ENCODE data around the gene TMEM272.
A peak's percentile ranks its signal among the peaks of the same experiment; 100 is the strongest.

The TMEM272 gene

DNA sequence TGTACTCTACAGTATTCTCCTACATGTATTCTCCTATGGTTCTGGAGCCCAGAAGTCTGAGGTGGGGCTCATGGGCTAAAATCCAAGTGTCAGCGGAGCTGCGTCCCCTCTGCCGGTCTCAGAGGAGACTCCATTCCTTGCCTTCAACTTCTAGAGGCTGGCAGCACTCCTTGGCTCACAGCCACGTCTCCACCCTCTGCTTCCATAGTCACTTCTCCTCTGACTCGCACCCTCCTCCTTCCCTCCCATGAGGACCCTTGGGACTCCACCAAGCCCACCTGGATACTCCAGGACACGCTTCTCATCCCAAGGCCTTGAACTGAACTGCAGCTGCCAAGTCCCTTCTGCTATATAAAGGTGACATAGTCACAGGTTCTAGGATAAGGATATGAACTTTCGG, 68.8 kb downstream of the TMEM272 start:
- no peak for DNase-seq

DNA sequence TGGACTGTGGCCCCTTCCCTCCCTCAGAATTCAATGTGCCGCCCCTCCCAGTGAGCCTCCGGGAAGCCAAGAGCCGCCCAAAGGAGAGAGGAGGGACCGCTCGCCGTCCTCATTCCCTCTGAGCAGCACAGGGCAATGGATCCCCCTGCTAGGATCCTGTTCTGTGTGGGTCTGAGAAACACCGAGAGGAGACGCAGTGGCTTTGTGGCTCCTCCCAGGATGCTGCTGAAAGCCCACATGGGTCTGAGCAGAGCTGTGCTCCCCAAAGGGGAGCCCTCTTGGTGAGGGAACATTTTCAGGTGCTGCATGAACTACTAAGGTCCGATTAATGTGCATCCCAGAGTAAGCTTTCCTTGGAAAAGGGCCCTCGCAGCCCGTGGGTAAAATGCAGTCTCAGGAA, 71.5 kb downstream of the TMEM272 start:
- no peak for DNase-seq

DNA sequence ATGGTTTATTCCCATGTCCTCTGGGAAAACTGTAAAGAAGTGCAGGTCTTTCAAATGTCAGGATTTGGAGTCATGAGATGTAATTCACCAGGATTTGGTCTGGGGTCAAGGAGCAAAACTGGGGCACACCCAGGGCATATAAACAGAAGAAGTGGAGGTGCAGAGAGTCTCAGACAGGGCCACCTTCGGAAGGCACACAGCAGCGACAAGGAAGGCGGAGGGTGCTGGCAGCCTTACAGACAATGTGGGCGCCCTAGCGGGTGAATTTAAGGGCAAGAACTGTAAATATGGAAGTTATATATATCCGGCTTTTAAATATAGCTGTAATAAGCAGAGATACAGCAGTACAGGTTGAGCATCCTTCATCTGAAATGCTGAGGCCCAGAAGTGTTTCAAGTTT, 72.2 kb downstream of the TMEM272 start:
- no peak for DNase-seq

DNA sequence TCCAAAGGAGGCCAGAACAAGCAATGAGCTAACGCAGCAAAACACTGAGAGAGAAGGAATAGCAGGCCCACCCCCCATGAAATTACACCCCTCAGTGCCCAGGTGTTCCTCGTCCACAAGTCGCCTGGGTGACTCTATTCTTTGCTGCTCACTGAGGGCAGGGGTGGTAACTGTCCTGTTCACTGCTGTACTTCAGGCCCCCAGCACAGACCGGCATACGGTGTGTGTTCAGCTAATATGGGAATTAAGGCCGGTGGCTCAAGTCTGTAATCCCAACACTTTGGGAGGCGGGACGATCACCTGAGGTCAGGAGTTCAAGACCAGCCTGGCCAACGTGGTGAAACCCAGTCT, 72.9 kb downstream of the TMEM272 start:
- no peak for DNase-seq

DNA sequence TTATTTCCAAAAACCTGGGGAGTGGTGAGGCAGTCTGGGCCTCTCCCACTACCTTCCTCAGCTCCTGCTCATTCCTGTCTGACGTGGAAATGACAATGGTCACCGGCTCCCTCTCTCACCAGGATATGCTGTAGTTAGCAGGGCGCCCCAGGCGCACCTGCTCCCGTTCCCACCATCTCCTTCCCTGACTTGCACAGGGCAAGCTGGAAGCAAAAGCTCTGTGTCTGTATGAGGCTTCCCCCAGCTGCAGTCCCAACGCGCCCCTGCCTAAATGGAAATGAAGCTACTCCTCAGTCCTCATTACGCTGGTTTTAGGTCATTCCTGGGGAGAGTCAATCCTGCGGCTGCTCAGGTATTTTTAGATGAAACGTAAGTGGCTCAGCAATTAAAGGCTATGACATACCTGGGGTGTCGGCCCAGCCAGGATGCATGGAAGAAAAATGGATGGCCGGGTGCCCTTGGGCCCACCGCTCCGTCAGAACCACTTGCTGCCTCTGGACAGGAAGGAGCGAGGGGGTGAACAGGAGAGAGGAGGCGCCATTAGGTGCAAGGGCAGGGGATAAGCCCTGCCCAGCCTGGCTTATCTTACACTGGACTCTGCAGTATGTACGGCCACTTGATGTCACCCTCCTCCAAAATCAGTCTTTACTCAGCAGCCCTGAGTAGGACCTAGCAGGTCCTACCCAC, 73.4 kb downstream of the TMEM272 start:
- DNase-seq, result no peak

DNA sequence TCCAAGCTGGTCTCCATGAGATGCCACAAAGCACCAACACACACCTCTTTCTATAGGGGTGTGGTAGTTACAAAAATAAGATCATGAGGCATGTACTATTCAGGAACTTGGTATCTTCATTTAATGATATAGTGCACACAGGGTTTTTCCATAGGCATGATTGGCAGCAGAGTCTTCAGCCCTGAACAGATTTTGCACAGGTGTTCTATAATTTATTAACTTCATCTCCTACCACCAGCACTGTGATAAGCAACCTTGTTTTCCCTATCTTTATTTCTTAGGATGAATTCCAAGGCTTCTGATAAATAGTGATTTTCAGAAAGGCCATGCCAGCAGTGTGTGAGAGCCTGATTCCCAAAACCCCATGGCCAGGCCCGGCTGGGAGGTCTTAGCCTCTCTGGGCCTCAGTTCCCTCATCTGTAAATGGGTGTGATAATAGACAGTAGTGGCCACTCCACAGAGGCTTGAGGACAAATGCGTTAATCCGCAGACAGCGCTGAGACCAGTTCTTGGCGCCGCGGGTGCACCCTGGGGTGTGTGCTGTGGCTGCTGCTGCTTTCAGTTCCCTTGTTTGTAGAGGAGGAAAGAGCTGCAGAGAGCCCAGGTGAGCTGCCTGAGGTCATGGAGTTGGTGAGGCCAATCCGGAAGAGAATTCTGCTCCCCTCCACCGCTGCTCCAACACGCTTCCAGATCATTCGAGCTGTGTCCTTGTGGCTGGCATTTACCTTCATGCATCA, 74.1 kb downstream of the TMEM272 start:
- DNase-seq, result no peak

DNA sequence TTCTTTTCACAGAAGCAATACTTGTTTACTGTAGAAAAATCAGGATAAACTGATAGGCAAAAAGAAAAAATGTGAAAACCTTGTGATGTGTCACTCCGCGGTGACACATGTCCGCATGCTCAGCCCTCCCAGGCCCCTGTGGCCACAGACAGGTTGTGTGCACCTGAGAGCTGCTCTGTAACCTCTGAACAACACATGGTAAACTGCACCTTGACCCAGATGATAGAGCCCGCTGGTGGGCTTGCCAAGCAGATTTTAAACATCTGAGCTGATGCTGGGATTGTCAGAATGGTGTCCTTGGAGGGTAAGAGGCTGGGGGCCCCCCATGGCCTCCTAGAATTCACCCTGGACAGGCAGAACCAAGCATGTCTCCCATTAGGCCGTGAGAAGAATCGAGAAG, 74.8 kb downstream of the TMEM272 start:
- DNase-seq, result no peak

DNA sequence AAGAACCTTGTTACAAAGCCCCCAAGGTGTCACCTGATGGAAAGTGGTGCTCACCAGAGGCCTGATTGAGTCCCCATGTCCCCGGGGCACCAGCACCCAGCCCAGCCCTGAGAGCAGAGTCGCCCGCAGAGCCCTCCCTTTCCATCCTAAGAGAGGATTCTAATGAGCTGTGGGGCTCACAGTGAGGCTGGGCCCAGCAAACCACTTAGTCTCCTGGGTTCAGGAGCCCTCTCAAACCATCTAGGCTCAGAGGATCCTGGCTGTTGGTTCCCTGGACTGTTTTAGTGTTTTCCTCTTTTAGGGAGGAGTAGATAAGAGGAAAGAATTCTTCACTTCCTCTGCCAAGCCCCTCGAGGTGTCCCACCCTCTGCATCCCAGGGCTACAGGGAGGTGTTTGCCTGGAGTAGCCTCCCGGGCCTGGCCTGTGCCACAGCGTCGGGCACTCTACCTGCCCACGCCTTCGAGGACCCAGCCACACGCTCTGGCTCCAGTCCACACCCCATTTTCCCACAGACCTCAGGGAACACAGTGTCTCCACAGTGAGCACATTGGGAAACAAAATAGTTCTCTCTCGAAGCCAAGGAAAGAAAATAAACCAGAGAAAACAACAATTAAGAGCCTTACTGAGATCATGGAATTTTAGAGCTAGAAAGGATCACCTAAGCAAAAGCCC, 75.4 kb downstream of the TMEM272 start:
- no peak for DNase-seq

DNA sequence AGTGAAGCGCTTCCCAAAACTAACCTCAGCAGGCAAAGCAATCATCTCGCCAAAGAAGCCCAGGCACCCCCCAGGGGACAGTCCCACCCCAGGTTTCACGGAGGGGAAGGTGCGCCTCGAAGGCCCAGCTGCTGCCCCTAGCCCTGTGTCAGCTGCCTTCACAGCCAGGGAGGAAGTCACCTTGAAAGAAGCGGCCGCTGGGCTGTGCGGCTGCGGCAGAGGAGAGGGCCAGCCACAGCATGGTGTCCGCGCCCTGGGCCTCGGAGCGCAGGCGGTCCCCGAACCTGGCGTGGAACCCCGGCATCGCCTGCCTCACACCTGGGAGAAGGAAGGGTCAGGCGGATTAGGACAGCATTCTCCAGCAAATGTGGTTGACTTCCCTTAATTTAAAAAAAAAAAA, 76.0 kb downstream of the TMEM272 start:
- DNase-seq, result no peak

DNA sequence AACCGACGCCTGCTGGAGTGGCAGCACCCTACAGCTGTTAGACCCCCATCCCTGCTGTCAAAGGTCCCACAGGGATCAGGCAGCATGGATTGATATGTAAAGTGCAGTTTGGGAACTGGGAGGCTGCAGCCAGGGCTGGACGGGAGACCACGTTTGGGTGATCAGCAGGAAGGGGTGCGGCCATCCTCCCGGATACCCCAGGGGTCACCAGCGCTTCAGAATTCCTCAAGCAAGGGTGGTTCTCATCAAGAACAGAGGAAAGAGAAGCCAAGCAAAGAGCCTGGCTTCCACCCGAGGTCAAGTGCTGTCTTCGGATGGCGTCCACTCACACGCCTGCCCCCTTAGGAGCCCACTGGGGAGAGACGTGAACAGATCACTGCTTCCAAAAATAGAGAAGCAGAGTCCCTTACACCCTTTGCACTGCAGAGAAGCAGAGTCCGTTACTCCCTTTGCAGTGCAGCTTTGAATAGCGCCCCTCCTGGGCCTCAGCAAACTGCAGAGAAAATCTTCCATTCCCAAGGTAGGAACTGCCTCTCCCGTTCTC, 76.5 kb downstream of the TMEM272 start:
- DNase-seq, result no peak

DNA sequence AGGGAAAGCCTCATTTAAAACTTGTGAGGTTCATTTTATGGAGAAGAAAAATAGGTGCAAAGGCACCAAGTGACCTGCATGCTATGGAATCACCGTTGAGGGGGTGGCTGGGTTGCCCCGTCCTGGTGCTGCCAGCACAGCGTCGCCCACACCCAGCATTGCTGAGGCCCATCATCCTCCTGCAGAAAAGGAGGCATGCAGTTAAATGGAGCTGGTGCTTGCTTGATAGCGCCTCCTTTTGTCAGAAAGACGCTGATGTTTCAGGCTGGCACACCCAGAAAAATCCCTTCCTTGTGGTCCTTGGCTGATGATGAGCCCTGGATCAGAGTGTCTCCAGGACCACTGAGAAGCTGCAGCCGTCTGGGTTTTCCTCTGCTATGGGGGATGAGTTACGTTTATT, 77.9 kb downstream of the TMEM272 start:
- DNase-seq, result no peak

DNA sequence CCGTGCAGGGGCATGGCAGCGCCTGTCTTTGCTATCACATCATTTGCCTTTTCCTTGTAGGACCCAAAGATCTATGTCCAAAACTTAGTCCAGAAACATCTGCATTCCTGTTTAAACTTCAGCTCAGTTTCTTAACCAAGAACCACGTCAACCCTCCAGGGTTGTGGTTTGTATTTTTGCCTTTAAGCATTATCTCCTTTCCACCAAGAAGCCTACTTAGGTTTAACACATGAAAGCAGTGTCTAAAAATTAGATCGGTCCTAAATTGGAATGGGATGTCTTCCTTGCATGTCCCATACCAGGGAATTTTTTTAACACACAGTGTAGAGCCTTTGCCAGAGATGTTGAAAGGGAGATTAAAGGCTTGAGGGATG, 79.8 kb downstream of the TMEM272 start:
- no peak for DNase-seq

DNA sequence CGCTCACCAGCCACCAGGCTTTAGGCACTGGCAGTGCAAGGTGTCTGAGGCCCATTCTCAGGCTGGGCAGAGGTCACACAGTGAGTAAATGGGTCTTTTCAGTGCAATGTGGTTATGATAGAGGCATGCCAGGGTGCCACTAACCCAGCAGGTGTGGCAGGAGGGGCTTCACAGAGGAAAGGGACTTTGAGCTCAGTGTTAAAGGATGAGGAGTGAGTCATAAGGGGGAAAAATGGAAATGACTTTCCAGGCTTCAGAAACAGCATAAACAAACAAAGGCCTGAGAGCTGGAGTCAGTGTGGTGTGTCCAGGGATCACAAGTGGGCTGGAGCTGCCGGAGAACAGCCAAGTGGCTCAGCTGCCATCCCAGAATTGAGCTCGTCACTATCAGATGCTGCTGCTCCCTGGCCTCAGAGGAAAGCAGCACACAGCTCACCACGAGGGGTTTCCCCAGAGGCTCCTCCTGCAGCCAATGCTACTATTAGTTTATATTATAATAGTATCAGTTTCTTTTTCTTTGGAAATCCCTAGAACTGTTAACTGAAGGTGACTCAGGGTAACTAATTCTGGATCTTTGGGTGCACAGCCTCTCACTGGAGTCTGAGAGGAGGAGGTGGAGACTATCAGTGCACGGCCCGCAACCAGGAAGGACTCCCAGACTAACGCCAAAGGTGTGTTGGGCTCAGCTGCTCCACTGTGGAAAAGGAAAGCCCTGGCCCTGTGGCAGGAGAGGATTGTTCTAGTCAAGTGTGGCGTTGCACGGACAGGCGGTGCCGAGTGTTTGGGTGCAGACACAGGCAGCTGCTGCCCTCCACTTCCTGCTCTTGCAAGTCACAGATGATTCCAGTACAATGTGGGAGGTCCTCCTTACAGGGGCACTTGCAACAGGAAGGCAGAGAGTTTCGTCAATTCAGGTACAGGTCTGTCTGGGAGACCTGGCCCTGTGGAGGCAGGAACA, 80.5 kb downstream of the TMEM272 start:
- peak; percentile 70 for DNase-seq

DNA sequence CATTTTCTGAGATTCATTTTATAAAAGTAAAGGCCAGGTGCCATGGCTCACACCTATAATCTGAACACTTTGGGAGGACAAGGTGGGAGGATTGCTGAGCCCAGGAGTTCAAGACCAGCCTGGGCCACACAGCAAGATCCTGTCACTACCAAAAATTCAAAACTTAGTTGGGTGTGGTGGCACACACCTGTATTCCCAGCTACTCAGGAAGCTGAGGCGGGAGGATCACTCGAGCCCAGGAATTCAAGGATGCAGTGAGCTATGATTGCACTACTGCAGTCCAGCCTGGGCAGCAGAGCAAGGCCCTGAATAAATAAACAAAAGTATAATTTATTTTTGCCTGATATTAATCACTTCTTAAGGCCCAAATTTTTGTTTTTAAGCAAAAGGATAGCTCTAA, 81.5 kb downstream of the TMEM272 start:
- no peak for DNase-seq
